Measurements from ENCODE around the gene THAP5.

DNA sequence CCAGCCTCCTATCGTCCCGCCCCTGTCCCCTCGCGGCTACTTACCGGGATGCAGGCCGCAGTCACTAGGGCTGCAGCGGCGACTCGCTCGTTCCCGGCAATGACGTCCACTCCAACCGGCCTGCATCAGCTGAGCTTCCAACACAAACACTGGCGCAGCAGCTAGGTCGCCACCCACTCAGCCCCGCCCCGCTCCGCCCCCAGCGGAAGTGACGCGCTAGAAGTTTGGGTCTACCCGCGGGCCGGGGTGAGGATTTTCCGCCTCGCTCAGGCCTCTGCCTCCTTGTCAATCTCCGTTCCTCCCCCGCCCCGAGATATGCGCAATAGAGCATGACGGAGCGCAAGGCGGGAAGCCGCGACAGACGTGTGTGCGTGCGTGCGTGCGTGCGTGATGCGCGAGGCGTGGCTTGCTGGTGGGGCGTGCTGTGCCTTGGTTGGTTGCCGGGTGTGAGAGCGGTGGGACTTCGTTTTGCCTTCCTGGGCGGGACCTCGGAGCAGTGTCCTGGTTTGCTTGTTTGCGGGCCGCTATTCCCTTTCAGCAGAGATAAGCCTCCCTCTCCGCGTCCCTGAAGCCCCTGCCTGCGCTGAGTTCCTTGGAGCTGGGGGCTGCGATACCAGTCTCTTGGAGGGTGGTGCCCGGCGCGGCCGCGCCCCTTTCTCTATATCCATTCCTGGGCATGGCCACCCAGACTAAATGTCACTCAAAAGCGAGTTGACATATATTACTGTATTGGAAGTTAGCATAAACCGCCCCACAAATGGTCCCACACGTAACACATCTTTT, 43.3 kb downstream of the THAP5 start, which contains the start of gene PNPLA8:
- TF ChIP-seq CTCF (conservative IDR thresholded peaks at IDR 0.05; ENCODE audit: low read length) (no peak), EZH2phosphoT487 (IDR thresholded peaks at IDR 0.05; ENCODE audit: borderline replicate concordance) (no peak)

All from Loucy (cell line).